ENCODE measurements around the gene IL3RA. TPM values are rescaled to one million over a fixed set of nuclear protein-coding genes. Genes with fewer than 3 reads are reported as not detected.
A peak's percentile ranks its signal among the peaks of the same experiment; 100 is the strongest.

The IL3RA gene
- total and polyA plus RNA-seq, 2 of the 8 experiments (the other 6 are each of a cell fraction or from before 2014, with no cell fraction given) = 0.11 TPM; not detected in 1

DNA sequence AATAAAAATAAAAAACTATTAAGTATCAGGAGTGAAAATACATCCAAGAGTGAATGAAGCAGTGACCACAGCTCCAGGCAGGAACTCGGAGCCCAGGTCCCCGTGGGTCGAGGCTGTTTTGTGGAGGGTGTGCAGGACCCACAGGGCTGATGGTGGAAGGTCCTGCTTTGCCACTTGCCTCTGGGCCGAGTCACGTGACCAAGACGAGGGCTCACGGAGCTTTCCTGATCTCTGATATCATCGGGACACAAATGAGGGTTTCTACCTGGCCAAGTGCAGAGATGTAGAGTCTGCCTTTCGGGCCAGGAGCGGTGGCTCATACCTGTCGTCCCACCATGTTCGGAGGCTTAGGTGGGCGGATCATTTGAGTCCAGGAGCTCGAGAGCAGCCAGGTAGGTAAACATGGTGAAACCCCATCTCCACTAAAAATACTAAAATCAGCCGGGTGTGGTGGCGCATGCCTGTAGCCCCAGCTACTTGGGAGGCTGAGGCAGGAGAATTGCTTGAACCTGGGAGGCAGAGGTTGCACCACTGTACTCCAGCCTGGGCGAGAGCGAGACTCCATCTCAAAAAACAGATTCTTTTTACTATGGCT is 48.2 kb downstream of the IL3RA start:
- no peak for FAIRE-seq
- no peak overlapping the region for H2BK5ac ChIP-seq (ENCODE audit: low read depth, low read length)
- H3K56ac ChIP-seq (replicated peaks; ENCODE audit: insufficient read length, low read depth, low read length) = no peak overlapping the region
- no peak overlapping the region for H3K4ac ChIP-seq (replicated peaks; ENCODE audit: insufficient read length, low read depth, low read length)
- WGBS, 2 experiments (ENCODE audit: extremely low coverage in 1 of 2, insufficient coverage in 1 of 2, insufficient read length in 1 of 2, insufficient replicate concordance in 2 of 2, low coverage in 1 of 2, low lambda C conversion rate in 2 of 2, missing lambda C conversion rate in 1 of 2) = 95% methylated on average over 18 of the region's 18 CpGs; no CpG with 5 or more reads in 1 of the 2 experiments
- no peak overlapping the region for H3K18ac ChIP-seq (ENCODE audit: extremely low read depth, low read length)
- no peak overlapping the region for H4K91ac ChIP-seq (replicated peaks; ENCODE audit: insufficient read length, low read length)
- no peak overlapping the region for H2BK20ac ChIP-seq (ENCODE audit: low read length)
- peaks cover 0 to 3% (median 2%) of the 10 kb centered on the region in 4 experiments; a peak in 6 of 7 replicates for H3K4me1 ChIP-seq (replicated peaks in 1 of 4; ENCODE audit: control insufficient read depth in 3 of 4, insufficient read depth in 4 of 4, low read length in 3 of 4)
- no peak overlapping the region for H2BK120ac ChIP-seq (replicated peaks; ENCODE audit: low read depth, low read length)
- H3K27me3 ChIP-seq (replicated peaks in 1 of 4; ENCODE audit: control insufficient read depth in 3 of 4, extremely low read depth in 1 of 4, insufficient read depth in 3 of 4, low read length in 3 of 4) = no peaks in the 10 kb centered on the region
- no peak overlapping the region for H2AFZ ChIP-seq (ENCODE audit: low read length)
- H4K5ac ChIP-seq (ENCODE audit: insufficient read length, low read depth, low read length) = no peak overlapping the region
- peaks cover 51 to 64% (median 54%) of the 10 kb centered on the region in 4 experiments for H3K36me3 ChIP-seq (ENCODE audit: control insufficient read depth in 2 of 4, insufficient read depth in 4 of 4, low read length in 3 of 4)
- no peaks in the 10 kb centered on the region for H3K23me2 ChIP-seq (ENCODE audit: low read depth, low read length)
- H3K9me3 ChIP-seq (ENCODE audit: insufficient read depth in 2 of 2, low read depth in 1 of 2, low read length in 1 of 2) = no peaks in the 10 kb centered on the region
- peaks cover 10 to 29% of the 10 kb centered on the region in 2 experiments for H3K79me2 ChIP-seq (ENCODE audit: control insufficient read depth in 1 of 2, insufficient read depth in 2 of 2, low read length in 2 of 2)
- ChIA-PET POLR2A (ENCODE audit: partially characterized antibody) (no interaction called here), CTCF (ENCODE audit: partially characterized antibody) (no interaction called here)
- DNase-seq (ENCODE audit: low read depth in 1 of 2, low spot score in 2 of 2) = peak in 1 of 2 experiments; percentile 46
- H3K79me1 ChIP-seq (ENCODE audit: low read depth, low read length) = no peaks in the 10 kb centered on the region
- no peak overlapping the region; the same call in 1 of the 2 replicates for H4K8ac ChIP-seq (ENCODE audit: extremely low read depth, insufficient read depth, low read length)
- H4K20me1 ChIP-seq (replicated peaks in 1 of 2; ENCODE audit: control insufficient read depth in 1 of 2, insufficient read depth in 2 of 2, low read length in 2 of 2) = peaks cover 31 to 36% of the 10 kb centered on the region in 2 experiments
- H3K14ac ChIP-seq (ENCODE audit: insufficient read length) = no peak overlapping the region
- no peak overlapping the region for H3K23ac ChIP-seq (ENCODE audit: insufficient read length)
- H3K27ac ChIP-seq (ENCODE audit: low read depth, low read length) = no peak overlapping the region
- no peak overlapping the region for H2AK5ac ChIP-seq (ENCODE audit: low read depth, low read length)
- H3K9ac ChIP-seq (replicated peaks in 1 of 4; ENCODE audit: extremely low read depth in 1 of 4, low read depth in 3 of 4, low read length in 3 of 4) = no peak overlapping the region
- no peak for TF ChIP-seq BACH1 (IDR thresholded peaks at IDR 0.05; ENCODE audit: low read length)
- TF ChIP-seq HDAC2 (IDR thresholded peaks at IDR 0.05; ENCODE audit: borderline replicate concordance in 1 of 2, low read depth in 2 of 2, low read length in 2 of 2) = no peak
- TF ChIP-seq POLR2A (IDR thresholded peaks at IDR 0.05; ENCODE audit: control extremely low read depth in 1 of 2, low read depth in 2 of 2, low read length in 2 of 2) = peak in 1 of 2 experiments; percentile 66; a peak in 2 of 3 replicates
- no peak for TF ChIP-seq SAP30 (IDR thresholded peaks at IDR 0.05; ENCODE audit: insufficient read depth, insufficient replicate concordance, low read length)
- TF ChIP-seq USF2 (IDR thresholded peaks at IDR 0.05; ENCODE audit: low read length) = peak; percentile 17; the same call in 1 of the 2 replicates
- TF ChIP-seq POLR2AphosphoS5 (IDR thresholded peaks at IDR 0.05; ENCODE audit: low read depth, low read length) = peak; percentile 89
- no peak overlapping the region for H2BK15ac ChIP-seq (ENCODE audit: low read length)
- H2BK12ac ChIP-seq (ENCODE audit: low read depth, low read length) = no peak overlapping the region
- H3K4me3 ChIP-seq (ENCODE audit: extremely low read depth in 1 of 4, insufficient read depth in 2 of 4, low read depth in 3 of 4, low read length in 4 of 4) = no peak overlapping the region
- H3K4me2 ChIP-seq (ENCODE audit: insufficient read depth in 1 of 2, low read depth in 2 of 2, low read length in 2 of 2) = no peak overlapping the region

All from H1 (cell line).